ENCODE measurements around the gene ABO.
"Not testable (repeated sequence)": the region's sequence is repeated elsewhere in the genome, so short reads cannot be mapped to it uniquely, and the experiment has no call there.

ABO gene

DNA sequence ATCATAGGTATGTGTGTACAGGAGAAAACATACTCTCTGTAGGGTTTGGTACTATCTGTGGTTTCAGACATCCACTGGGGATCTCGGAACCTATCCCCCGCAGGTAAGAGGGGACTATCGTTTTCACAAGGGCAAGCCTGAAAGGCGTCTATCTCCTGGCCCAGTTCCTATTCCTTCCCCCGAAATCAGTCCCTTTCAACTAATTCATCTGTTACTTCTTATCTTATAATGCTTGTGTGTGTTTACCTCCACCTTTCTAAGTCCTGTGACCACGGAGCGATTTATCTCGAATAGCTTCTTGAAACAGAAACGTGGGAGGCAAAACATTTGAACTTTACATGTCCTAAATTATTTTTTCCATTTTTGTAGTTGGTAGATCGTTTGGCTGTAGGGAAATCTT is 11.4 kb downstream of the ABO start:
- DNase-seq (ENCODE audit: low read depth): no peak

DNA sequence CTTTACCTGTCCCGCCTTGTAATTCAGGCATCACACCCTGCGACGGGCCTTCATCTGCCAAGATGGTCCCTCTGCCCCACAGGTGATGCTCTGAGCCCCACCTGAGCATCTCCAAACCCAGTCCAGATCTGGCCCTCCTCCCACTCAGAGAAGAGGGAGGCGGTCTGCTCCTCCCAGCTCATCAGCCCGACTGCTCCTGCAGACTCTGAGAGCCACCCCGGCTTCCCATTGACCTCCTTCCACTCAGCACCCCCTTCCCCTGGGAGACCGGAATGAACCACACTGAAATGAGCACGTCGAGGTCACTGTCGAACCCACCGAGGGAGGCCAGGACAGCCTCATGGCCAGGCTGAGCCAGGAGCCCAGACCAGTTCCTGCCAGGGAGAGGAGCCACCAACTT is 12.8 kb downstream of the ABO start:
- DNase-seq (ENCODE audit: low read depth): no peak

DNA sequence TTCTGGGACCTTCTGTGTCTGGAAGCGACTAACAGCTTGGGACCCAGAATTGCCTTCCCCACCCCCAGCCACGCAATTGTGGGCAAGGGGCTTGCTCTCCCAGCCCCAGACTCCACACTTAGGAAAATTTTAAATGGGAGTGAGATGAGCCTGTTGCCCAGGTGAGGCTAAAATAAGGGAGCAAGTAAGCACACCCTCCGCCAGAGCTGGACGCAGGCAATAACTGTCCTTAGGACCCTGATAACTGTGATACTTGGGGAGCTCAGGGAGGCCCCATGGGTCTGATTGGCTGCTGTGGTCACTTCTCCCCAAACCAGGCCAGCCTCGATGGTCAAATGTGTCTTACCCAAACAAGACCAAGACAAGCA is 13.3 kb downstream of the ABO start:
- no peak for DNase-seq (ENCODE audit: low read depth)

DNA sequence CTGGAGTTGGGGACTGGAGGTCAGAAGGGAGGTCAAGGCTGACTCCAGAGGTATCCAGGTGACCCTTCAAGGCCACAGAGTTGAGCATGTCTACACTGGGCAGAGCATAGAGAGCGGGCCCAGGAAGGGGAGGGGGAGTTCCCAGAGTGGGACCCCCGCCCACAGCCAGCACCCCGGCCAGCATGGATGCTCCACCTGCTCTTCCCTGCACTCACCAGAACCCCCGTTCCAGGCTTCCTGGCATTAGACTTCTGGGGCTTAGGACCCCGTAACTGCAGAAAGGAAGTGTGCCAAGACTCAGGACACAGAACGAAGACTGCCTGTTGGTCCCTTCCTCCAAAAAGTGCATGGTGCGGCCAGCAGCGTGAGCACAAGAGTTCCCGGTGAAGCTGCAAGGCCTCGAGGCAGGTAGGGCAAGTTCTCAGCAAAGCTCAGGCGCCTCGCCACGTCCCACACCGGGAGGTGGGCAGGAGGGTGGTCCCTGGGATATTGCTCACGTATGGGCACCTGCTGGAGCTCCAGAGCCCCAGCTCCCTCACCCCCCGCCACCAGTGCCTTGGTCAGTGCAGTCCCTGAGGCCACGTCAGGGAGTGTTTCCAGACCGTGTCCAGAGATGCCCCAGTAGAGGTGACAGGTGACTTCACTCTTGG is 13.8 kb downstream of the ABO start:
- no peak for DNase-seq (ENCODE audit: low read depth)

DNA sequence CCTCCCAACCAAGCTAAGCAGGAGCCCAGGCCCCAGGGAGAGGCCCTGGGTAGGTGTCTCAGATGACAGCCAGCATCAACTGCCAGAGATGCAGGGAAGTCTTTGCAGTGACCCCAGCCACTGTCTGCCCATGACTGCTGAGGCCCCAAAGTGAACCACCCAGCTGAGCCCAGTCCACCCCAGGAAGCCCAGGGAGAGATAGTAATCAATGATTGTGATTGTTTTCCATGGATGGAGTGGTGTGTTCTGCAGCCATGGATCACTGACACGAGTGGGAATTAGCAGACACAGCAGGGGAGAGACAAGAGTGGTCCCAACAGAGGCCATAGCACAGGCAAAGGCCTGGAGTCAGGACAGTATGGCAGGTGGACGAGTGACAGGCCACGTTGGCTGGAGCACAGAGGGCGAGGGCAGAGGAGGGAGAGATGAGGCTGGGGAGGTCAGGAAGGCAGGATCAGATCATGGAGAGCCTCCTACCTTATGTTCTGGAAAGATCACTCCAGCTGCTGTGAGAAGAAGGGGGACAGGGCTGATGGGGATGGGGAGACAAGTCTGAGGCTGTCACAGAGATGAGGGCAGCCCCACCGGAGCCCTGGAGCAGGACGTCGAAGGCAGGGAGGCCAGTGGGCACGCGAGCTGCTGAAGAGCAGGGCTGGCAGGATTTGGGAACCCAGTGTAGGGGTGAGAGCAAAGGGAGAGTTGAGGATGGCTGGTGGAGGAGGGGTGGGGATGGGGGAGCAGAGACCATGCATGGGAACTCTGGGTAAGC is 14.5 kb downstream of the ABO start:
- DNase-seq (ENCODE audit: low read depth): no peak

DNA sequence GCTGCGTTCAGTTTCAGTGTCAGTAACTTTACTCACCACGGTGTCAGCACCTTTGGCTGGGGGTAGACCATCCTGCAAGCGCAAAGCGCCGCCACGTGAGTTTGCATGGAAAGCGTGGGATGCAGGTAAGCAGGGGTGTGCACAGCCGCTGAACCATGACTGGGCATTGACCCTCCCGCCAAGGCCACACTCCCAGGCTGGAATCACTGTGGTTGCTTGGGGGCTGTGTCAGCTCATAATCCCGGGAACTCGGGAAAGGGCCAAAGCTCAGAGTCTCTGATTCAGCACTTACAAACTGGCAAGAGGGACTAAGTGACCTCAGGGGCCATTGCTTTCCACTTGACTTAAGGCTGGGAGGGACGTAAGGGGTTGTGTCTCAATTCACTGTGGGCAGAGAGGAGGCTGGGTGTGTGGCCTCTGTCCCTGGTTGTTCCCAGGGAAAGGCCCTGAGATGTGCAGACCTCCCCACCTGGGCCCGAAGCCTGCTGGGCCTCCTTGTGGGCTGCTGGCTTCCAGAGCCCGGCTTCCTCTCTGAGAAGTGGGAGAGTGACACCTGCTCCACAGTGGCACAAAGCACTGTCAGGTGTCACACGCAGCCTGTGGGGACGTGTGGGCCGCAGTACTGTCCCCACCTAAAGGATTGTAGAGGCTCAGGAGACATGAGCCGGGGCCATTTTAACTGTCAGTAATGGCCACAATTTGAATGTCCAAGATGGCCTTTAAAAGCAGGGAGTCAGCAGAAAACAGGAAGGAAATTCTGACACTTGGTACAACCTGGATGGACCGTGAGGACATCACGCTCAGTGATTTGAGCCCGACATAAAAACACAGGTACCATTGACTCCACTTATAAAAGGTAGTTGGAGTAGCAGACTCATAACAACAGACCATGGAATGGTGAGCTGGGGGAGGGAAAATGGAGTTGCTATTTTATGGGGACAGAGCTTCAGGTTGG is 16.7 kb downstream of the ABO start:
- DNase-seq (ENCODE audit: low read depth): no peak

DNA sequence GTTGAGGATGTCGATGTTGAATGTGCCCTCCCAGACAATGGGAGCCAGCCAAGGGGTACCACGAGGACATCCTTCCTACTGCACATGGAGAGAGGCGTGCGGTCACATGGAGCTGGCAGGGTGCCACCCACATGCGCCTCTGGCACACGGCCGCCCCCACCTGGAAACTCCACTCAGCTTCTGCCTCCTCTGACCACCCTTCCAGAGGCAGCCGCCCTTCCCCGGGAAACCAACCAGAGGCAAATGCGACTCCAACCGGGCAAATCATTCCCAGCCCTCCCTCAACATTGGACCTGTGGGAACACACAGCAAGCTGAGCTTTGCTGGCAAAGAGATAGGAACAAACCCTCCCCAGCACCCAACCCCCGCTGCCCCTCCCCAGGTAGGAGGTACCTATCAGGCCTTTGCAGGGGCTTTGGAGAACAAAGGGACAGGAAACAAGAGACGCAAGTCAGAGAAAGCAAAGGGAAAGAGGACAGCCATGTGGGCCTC is 17.5 kb downstream of the ABO start:
- DNase-seq (ENCODE audit: low read depth): no peak

DNA sequence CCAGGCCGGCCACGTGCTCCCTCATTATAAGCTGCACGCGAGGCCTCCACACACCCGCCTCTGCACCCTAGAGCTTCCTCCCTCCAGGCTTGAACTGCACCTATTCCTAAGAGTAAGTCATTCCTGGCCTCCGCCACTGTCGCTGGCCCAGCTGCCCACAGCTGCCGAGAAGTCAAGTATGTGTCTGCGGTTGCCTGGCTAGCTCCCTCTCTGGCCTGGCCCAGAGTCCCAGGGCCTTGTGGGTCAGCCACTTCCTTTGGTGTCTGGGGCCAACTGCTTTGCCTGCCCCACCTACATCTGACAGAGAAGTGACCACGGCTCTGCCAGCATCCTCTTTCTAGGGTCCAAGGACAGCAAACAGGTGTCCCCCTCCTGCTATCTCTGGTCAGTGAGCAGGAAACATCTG is 18.3 kb downstream of the ABO start:
- DNase-seq (ENCODE audit: low read depth): no peak

DNA sequence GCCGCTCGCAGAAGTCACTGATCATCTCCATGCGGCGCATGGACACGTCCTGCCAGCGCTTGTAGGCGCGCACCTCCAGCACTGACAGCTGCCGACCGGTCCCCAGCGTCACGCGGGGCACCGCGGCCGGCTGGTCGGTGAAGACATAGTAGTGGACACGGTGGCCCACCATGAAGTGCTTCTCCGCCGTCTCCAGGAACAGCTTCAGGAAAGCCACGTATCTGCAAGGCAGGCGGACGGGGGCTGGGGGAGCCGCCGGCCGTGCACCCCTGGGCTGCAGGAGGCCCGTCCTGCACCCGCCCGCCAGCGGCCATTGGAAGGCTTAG is 18.9 kb downstream of the ABO start:
- DNase-seq (ENCODE audit: low read depth): no peak

DNA sequence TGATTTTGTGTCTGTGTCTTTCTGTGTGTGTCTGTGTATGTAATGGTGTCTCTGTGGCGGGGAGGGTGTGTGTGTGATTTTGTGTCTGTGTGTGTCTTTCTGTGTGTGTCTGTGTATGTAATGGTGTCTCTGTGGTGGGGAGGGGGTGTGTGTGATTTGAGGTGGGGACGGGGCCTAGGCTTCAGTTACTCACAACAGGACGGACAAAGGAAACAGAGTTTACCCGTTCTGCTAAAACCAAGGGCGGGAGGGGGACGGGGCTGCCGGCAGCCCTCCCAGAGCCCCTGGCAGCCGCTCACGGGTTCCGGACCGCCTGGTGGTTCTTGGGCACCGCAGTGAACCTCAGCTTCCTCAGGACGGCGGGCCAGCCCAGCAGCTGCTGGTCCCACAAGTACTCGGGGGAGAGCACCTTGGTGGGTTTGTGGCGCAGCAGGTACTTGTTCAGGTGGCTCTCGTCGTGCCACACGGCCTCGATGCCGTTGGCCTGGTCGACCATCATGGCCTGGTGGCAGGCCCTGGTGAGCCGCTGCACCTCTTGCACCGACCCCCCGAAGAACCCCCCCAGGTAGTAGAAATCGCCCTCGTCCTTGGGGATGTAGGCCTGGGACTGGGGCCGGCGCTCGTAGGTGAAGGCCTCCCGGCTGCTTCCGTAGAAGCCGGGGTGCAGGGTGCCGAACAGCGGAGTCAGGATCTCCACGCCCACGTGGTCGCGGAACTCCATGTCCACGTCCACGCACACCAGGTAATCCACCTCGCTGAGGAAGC is 19.4 kb downstream of the ABO start:
- no peak for DNase-seq (ENCODE audit: low read depth)

DNA sequence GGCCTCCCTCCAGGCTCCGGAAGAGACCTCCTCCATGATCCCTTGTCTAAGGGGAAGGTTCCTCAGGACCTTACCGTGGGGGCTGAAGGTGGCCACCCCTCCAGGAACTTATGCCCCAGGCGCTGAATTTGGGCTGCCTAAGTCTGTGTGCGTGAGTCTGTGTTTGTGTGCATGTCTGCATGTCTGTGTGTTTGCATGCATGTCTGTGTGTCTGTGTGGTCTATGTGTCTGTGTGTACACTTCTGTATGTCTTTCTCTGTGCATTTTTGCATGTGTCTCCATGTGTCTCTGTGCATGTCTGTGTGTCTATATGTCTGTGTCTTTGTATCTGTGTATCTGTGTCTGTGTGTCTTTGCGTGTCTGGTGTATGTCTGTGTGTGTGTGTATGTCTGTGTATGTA is 20.5 kb downstream of the ABO start:
- no peak for DNase-seq (ENCODE audit: low read depth)

DNA sequence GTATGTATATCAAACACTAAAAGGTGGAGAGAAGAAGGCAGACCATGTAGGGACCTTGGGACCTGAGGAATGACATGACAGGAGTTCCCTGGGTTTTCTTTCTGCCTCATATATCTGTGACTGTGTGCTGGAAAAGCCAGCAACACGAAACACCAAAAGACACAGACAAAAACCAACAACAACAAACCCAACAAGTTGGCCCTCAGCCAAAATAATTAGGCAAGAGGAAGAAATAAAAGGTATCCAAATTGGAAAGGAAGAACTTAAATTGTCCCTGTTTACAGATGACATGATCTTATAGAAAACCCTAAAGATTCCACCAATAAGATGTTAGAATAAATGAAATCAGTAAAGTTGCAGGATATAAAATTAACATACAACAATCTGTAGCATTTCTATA is 21.7 kb downstream of the ABO start:
- DNase-seq (ENCODE audit: low read depth): no peak

DNA sequence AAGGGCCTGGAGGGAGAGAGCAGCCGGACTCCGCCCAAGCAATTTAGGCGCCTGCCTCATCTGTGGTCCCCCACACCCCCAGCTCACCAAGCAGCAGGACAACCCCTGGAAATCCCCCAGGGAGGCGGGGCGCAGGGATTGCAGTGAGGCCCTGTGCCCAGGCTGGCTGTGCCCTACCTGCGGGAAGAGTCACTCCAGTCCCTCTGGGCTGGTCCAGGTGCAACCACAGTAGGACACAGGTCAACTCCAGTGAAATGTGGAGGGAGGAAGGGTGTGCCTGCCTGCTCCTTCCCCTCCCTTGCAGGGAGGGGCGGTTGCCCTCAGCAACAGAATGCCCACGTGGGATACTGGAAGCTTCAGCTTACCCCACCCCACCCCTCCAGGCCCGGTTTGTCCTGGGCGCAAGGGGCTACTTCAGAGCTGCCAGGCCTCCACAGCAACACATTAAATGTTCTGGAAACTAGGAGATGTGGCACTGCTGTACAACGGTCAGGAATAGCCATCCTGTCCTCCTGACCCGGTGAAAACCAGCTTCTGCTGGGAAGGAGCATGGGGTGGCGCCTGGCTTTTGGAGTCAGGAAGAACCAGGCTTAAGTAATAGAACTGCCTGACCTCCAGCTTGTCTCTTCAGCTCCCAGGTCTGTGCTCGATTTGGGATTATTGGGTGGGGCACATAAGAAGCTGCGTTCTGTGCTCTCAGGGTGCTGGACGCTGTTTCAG is 22.5 kb downstream of the ABO start:
- DNase-seq (ENCODE audit: low read depth): no peak

DNA sequence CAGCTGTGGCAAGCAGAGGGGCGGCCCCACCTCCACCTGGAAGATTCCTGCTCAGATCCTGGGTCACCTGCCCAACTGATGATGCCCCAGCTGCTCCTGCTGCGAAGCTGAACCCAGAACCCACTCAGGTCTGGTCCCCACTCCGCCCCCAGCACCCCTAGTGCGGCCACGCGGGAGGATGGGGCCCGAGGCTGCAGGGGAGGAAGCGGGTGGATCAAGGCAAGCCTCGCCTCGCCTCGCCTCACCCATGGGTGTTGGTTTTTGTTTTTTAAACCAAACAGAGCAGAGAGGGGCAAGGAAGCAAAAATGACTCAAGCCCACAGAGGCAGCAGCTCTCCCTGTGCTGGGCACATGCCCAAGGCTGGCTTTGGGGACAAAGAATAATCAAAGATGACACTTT is 23.2 kb downstream of the ABO start:
- DNase-seq (ENCODE audit: low read depth): no peak

DNA sequence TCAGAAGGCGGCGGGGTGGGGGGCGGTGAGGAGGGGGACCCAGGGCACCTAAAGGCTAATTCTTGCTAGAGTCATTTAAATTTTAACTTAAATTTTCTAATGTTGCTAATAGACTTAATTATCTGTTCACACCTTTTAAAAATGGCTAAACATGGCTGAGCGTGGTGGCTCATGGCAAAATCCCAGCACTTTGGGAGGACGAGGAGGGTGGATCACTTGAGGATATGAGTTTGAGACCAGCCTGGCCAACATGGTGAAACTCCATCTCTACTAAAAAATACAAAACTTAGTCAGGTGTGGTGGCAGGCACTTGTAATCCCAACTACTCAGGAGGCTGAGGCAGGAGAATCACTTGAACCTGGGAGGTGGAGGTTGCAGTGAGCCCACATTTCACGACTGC is 23.8 kb downstream of the ABO start:
- DNase-seq (ENCODE audit: low read depth): not testable (repeated sequence)

DNA sequence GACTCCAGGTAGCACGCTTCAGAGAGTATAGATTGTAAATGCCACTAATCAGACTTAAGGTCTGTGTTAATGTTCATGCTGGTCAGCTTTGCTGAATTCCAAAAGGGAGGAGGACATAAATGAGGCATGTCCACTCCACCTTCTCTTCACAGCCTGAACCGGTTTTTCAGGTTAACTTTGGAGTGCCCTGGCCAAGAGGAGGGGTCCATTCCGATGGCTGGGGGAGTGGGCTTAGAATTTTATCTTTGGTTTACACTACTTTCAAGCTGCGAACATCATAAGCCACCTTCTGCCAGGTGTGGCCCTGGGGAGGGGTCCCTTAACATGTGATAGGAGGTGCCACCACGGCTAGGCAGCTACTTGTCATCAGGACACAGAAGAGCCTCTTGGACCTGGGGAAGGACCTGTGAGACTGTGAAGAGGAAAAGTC is 24.2 kb downstream of the ABO start:
- DNase-seq (ENCODE audit: low read depth): no peak

DNA sequence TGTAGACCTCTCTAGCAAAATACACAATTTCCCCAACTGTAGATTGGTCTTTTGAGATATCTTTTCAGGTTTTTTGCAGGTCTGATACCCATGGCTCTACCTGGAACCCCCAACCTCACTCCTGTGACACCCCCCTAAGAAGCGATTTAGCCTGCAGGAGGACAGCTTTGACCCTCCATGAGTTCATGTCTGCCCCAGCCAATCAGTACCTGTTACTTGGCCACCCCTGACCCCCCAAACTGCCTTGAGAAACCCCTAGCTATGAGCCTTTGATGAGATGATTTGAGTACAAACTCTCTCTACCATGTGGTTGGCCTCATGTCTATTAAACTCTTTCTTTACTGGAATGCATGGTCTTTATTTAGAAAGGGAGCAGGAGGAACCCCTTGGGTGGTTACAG is 25.7 kb downstream of the ABO start:
- no peak for DNase-seq (ENCODE audit: low read depth)

DNA sequence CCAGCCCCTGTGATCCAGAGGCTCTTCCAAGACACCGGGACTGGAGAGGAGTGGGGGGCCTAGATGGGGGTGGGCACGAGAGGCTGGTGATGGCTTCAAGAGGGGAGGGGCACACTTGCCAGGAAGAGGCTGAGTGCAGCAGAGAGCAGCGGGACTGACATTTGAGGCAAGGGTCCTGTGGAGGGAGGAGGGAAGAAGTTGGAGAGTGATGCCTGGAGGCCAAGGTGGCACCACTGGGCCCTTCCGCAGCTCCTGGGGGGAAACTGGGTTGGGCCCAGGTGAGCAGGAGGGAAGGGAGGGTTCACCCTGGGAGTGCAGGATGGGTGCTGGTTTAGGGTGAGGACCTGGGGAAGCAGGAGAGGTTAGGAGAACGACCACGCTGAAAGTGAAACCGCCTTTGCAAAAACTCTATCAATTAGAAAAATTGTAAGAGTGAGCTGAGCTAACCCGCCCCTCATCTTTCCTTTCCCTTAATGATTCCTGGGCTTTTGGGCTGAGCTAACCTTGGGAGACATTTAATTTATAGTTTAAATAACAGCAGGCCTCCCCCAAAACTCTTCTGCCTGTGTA is 26.2 kb downstream of the ABO start:
- DNase-seq (ENCODE audit: low read depth): no peak

DNA sequence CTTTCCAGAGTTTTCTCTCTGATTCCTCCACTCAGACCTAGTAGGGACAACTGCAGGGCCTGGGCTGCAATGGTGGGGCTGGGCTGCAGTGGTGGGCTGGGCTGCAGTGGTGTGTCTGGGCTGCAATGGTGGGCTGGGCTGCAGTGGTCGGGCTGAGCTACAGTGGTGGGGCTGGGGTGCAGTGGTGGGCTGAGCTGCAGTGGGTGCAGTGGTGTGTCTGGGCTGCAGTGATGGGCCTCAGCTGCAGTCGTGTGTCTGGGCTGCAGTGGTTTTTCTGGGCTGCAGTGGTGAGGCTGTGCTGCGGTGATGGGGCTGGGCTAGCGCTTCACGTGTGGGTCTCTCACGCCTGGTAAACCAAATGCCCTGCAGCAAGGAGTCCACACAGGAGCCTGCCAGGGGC is 27.4 kb downstream of the ABO start:
- DNase-seq (ENCODE audit: low read depth): no peak

DNA sequence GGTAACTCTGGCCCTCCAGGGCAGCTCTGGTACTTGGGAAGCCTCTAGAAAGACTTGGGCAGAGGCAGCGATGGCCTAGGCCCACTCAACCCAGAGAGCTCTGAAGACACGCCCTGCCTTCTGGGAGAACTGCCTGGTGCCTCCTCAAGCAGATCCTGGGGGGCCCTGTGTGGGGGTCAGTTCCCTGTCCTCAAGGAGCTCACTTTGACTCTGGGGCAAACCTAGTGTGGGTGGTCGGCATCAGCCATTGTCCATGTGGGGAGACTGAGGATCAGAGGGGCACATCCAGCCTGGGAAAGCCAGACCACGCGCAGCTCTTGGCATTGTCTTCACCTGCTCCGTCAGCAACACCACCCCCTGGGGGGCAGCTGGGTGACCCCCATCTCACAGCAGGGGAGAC is 28.0 kb downstream of the ABO start:
- DNase-seq (ENCODE audit: low read depth): no peak

DNA sequence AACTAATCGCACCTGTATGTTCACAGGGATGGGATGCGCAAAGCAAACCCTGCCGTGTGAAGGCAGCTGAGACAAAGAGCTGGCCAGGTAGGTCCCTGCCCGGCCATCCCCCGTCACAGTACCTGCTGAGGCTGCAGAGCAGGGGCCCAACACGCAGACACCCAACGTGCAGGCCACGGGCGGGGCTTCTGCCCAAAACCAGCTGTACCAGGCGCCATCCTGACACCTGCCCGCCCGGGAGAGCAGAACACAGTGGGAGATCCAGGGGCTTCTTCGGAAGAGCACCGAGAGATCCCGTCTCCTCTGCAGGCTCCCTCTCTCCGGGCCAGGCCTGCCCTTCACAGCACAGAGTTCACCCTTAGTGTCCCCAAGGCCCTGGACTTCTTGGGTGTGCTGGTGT is 28.4 kb downstream of the ABO start:
- no peak for DNase-seq (ENCODE audit: low read depth)
